ENCODE results near the gene PLD6. TPM values are rescaled to one million over a fixed set of nuclear protein-coding genes. Genes with fewer than 3 reads are reported as not detected.
A peak's percentile ranks its signal among the peaks of the same experiment; 100 is the strongest.
"Not testable (repeated sequence)": the region's sequence is repeated elsewhere in the genome, so short reads cannot be mapped to it uniquely, and the experiment has no call there.

Gene PLD6
- total RNA-seq, 1 experiment from 2014 or later = 1.2 TPM

DNA sequence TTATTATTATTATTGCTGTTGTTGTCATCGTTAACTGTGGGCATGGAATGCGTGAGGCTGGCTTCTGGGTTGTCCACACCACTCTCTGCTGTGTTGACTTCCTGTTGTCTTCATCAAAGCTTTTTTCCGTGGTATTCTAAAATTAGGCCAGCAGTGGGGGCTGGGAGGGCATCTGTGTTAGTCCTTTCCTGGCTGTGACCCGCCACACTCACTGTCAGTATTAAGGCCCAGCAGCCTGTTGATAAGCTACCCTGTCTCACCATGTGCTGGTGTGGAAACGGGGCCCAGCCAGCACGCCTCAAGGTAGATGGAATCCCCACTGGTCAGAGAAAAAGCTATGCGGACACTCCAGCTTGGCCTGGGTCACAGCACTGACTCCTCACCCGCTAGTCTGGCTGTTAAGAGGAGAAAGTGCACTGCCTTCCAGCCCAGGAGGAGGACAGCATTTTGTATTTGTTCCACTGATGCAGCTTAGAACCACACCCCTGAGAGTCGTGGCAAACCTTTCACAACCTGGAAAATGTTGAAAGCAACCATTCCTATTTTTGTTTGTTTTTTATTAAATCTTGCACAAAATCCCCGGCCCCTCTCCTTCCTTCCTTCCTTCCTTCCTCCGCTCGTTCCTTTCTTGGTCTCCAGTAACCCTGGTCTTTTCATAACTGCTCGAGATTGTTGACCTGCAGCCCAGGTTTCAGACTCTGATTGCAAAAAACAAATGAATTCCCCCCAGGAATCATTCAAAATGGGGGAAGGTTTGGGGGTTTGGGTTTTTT lies 21.0 kb downstream of the PLD6 start:
- ATAC-seq; POLR2A ChIA-PET; CTCF ChIA-PET; DNase-seq (ENCODE audit: low spot score); H3K9me3 Mint-ChIP-seq; H3K4me3 Mint-ChIP-seq; H3K27me3 Mint-ChIP-seq (ENCODE audit: low read depth): not testable (repeated sequence)
- peaks cover 14% of the 10 kb centered on the region for H3K4me1 Mint-ChIP-seq
- peak overlapping the region; percentile 37 for H3K27ac Mint-ChIP-seq
- peaks cover 21% of the 10 kb centered on the region for H3K36me3 Mint-ChIP-seq

DNA sequence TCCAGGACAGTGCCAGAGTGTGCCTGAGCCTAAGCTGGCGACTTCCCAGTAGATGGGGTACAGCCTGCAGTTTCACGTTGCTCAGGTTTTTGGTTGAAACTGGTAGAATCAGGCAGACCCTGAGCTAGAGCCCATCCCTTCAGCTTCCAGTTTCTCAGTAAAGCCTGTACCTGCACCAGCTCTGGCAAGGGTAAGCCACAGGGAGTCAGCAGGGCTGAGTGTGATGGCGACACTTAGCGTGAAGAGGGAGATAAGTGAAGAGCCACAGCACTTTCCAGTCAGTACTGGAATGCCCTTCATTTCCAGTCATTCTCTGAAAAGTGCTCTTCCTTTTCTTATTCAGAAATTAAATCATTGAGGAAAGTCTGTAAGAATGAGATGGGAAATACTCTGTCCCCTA lies 22.4 kb downstream of the PLD6 start:
- H3K4me3 Mint-ChIP-seq = no peak overlapping the region
- no peaks in the 10 kb centered on the region for H3K27me3 Mint-ChIP-seq (ENCODE audit: low read depth)
- ChIA-PET CTCF (interaction anchor here (0.7 kb wide), 1 partner anchor 192 kb away, joined by 3 read pairs; no protein-coding TSS in a partner anchor), POLR2A (no interaction called here)
- no peaks in the 10 kb centered on the region for H3K9me3 Mint-ChIP-seq
- TF ChIP-seq, protein P1, sequence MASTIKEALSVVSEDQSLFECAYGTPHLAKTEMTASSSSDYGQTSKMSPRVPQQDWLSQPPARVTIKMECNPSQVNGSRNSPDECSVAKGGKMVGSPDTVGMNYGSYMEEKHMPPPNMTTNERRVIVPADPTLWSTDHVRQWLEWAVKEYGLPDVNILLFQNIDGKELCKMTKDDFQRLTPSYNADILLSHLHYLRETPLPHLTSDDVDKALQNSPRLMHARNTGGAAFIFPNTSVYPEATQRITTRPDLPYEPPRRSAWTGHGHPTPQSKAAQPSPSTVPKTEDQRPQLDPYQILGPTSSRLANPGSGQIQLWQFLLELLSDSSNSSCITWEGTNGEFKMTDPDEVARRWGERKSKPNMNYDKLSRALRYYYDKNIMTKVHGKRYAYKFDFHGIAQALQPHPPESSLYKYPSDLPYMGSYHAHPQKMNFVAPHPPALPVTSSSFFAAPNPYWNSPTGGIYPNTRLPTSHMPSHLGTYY (CRISPR knock-in tag; IDR thresholded peaks at IDR 0.05) = no peak
- TF ChIP-seq ATF1 (CRISPR knock-in tag; IDR thresholded peaks at IDR 0.05) (no peak), ETV6 (CRISPR knock-in tag; IDR thresholded peaks at IDR 0.05) (no peak), ZNF423 (CRISPR knock-in tag; IDR thresholded peaks at IDR 0.05) (no peak)
- TF ChIP-seq, protein P2, sequence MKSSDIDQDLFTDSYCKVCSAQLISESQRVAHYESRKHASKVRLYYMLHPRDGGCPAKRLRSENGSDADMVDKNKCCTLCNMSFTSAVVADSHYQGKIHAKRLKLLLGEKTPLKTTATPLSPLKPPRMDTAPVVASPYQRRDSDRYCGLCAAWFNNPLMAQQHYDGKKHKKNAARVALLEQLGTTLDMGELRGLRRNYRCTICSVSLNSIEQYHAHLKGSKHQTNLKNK (CRISPR knock-in tag; IDR thresholded peaks at IDR 0.05) = no peak
- TF ChIP-seq, protein P3, sequence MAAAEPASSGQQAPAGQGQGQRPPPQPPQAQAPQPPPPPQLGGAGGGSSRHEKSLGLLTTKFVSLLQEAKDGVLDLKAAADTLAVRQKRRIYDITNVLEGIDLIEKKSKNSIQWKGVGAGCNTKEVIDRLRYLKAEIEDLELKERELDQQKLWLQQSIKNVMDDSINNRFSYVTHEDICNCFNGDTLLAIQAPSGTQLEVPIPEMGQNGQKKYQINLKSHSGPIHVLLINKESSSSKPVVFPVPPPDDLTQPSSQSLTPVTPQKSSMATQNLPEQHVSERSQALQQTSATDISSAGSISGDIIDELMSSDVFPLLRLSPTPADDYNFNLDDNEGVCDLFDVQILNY (CRISPR knock-in tag; IDR thresholded peaks at IDR 0.05) = no peak
- TF ChIP-seq, protein P4, sequence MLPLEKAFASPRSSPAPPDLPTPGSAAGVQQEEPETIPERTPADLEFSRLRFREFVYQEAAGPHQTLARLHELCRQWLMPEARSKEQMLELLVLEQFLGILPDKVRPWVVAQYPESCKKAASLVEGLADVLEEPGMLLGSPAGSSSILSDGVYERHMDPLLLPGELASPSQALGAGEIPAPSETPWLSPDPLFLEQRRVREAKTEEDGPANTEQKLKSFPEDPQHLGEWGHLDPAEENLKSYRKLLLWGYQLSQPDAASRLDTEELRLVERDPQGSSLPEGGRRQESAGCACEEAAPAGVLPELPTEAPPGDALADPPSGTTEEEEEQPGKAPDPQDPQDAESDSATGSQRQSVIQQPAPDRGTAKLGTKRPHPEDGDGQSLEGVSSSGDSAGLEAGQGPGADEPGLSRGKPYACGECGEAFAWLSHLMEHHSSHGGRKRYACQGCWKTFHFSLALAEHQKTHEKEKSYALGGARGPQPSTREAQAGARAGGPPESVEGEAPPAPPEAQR (CRISPR knock-in tag; IDR thresholded peaks at IDR 0.05) = no peak
- no peak overlapping the region for H3K27ac Mint-ChIP-seq
- DNase-seq (ENCODE audit: low spot score) = no peak
- H3K36me3 Mint-ChIP-seq = peaks cover 27% of the 10 kb centered on the region
- H3K4me1 Mint-ChIP-seq = peaks cover 14% of the 10 kb centered on the region
- ATAC-seq = no peak

DNA sequence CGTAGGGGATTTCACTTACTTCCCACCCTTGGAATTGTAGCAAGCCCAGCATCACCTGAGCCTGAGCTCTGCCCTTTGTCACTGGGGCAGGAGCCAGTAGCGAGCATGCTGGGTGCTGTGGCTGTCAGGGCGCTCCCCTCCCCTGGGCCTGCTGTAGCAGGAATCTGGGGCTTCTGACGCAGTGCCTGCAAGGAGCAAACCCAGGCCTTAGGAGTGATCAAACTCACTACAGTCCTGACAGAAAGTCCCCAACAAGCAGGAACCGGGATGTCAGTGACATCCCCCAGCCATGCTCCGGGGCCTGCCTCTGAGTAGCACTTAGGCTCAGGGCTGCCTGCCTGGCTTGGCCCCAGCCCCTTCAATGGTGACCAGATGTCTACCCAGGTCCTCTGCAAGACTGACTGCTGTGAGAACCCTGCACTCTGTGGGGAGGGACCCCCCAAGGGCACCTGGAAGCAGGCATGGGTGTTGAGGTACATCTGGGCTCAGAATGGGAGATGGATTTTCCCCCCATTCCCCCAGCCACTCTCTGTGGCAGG lies 23.5 kb downstream of the PLD6 start:
- ChIA-PET CTCF (no interaction called here), POLR2A (no interaction called here)
- TF ChIP-seq GABPB1 (CRISPR knock-in tag; IDR thresholded peaks at IDR 0.05) (no peak), TEAD4 (CRISPR knock-in tag; IDR thresholded peaks at IDR 0.05) (no peak), FOXP1 (CRISPR knock-in tag; IDR thresholded peaks at IDR 0.05; ENCODE audit: borderline replicate concordance) (no peak), ZBTB21 (CRISPR knock-in tag; IDR thresholded peaks at IDR 0.05; ENCODE audit: borderline replicate concordance) (no peak), ZNF121 (CRISPR knock-in tag; IDR thresholded peaks at IDR 0.05) (no peak), SOX15 (CRISPR knock-in tag; IDR thresholded peaks at IDR 0.05) (no peak), SMAD4 (CRISPR knock-in tag; IDR thresholded peaks at IDR 0.05) (no peak), ZNF219 (CRISPR knock-in tag; IDR thresholded peaks at IDR 0.05; ENCODE audit: borderline replicate concordance) (no peak), ESRRA (CRISPR knock-in tag; IDR thresholded peaks at IDR 0.05; ENCODE audit: borderline replicate concordance) (no peak)
- TF ChIP-seq, protein P5, sequence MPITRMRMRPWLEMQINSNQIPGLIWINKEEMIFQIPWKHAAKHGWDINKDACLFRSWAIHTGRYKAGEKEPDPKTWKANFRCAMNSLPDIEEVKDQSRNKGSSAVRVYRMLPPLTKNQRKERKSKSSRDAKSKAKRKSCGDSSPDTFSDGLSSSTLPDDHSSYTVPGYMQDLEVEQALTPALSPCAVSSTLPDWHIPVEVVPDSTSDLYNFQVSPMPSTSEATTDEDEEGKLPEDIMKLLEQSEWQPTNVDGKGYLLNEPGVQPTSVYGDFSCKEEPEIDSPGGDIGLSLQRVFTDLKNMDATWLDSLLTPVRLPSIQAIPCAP (CRISPR knock-in tag; IDR thresholded peaks at IDR 0.05) = no peak
- TF ChIP-seq, protein P6, sequence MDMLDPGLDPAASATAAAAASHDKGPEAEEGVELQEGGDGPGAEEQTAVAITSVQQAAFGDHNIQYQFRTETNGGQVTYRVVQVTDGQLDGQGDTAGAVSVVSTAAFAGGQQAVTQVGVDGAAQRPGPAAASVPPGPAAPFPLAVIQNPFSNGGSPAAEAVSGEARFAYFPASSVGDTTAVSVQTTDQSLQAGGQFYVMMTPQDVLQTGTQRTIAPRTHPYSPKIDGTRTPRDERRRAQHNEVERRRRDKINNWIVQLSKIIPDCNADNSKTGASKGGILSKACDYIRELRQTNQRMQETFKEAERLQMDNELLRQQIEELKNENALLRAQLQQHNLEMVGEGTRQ (CRISPR knock-in tag; IDR thresholded peaks at IDR 0.05) = no peak
- TF ChIP-seq, protein P7, sequence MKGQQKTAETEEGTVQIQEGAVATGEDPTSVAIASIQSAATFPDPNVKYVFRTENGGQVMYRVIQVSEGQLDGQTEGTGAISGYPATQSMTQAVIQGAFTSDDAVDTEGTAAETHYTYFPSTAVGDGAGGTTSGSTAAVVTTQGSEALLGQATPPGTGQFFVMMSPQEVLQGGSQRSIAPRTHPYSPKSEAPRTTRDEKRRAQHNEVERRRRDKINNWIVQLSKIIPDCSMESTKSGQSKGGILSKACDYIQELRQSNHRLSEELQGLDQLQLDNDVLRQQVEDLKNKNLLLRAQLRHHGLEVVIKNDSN (CRISPR knock-in tag; IDR thresholded peaks at IDR 0.05) = no peak
- TF ChIP-seq, protein P8, sequence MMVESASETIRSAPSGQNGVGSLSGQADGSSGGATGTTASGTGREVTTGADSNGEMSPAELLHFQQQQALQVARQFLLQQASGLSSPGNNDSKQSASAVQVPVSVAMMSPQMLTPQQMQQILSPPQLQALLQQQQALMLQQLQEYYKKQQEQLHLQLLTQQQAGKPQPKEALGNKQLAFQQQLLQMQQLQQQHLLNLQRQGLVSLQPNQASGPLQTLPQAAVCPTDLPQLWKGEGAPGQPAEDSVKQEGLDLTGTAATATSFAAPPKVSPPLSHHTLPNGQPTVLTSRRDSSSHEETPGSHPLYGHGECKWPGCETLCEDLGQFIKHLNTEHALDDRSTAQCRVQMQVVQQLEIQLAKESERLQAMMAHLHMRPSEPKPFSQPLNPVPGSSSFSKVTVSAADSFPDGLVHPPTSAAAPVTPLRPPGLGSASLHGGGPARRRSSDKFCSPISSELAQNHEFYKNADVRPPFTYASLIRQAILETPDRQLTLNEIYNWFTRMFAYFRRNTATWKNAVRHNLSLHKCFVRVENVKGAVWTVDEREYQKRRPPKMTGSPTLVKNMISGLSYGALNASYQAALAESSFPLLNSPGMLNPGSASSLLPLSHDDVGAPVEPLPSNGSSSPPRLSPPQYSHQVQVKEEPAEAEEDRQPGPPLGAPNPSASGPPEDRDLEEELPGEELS (CRISPR knock-in tag; IDR thresholded peaks at IDR 0.05) = no peak
- TF ChIP-seq, protein P2 (CRISPR knock-in tag; IDR thresholded peaks at IDR 0.05) = no peak

More for the DNA sequence above, 23.5 kb downstream of the PLD6 start:
- Mint-ChIP-seq H3K36me3 (peaks cover 26% of the 10 kb centered on the region), H3K4me1 (peaks cover 14% of the 10 kb centered on the region), H3K4me3 (no peak overlapping the region), H3K27me3 (ENCODE audit: low read depth) (no peaks in the 10 kb centered on the region), H3K27ac (no peak overlapping the region), H3K9me3 (no peaks in the 10 kb centered on the region)
- DNase-seq (ENCODE audit: low spot score) = no peak
- ATAC-seq = no peak

Measured in WTC11 (cell line).